ENCODE data around the gene NCK2.

DNA sequence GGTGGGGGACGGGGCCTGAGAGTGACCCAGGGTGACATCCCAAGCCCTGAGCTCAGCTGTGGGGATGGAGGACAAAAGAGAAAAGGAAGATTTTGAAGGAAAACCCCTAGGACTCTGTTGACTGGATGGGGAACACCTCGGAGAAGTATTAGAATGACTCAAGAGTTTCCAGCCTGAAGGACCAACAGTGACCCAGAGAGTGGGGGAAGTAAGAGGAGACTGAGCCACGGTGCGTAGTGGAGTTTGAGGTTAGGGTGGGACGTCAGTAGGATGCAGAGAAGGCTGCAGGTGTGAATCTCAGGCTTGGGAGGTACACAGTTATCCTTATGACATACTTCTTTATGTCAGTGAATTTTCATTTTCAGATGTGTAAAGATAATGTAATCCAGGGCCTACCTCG lies 119.5 kb downstream of the NCK2 start:
- TF ChIP-seq, protein P1, sequence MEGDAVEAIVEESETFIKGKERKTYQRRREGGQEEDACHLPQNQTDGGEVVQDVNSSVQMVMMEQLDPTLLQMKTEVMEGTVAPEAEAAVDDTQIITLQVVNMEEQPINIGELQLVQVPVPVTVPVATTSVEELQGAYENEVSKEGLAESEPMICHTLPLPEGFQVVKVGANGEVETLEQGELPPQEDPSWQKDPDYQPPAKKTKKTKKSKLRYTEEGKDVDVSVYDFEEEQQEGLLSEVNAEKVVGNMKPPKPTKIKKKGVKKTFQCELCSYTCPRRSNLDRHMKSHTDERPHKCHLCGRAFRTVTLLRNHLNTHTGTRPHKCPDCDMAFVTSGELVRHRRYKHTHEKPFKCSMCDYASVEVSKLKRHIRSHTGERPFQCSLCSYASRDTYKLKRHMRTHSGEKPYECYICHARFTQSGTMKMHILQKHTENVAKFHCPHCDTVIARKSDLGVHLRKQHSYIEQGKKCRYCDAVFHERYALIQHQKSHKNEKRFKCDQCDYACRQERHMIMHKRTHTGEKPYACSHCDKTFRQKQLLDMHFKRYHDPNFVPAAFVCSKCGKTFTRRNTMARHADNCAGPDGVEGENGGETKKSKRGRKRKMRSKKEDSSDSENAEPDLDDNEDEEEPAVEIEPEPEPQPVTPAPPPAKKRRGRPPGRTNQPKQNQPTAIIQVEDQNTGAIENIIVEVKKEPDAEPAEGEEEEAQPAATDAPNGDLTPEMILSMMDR (IDR thresholded peaks at IDR 0.05), result no peak
- TF ChIP-seq POLR2AphosphoS5 (IDR thresholded peaks at IDR 0.05; ENCODE audit: low read depth, low read length) (no peak), TCF12 (IDR thresholded peaks at IDR 0.05) (no peak), MXI1 (IDR thresholded peaks at IDR 0.05; ENCODE audit: low read depth, low read length) (no peak), EP300 (IDR thresholded peaks at IDR 0.05; ENCODE audit: borderline replicate concordance in 1 of 2, low read depth in 1 of 2, low read length in 1 of 2) (no peak), RCOR1 (IDR thresholded peaks at IDR 0.05; ENCODE audit: low read length) (no peak), RFX5 (IDR thresholded peaks at IDR 0.05; ENCODE audit: low read length) (no peak), SIN3A (IDR thresholded peaks at IDR 0.05; ENCODE audit: borderline replicate concordance, low read depth, low read length) (no peak), JUND (IDR thresholded peaks at IDR 0.05) (no peak), SMC3 (IDR thresholded peaks at IDR 0.05; ENCODE audit: low read depth, low read length) (no peak), NRF1 (IDR thresholded peaks at IDR 0.05; ENCODE audit: low read depth, low read length) (no peak), GABPA (IDR thresholded peaks at IDR 0.05; ENCODE audit: low read depth) (no peak)
- TF ChIP-seq, protein P2, sequence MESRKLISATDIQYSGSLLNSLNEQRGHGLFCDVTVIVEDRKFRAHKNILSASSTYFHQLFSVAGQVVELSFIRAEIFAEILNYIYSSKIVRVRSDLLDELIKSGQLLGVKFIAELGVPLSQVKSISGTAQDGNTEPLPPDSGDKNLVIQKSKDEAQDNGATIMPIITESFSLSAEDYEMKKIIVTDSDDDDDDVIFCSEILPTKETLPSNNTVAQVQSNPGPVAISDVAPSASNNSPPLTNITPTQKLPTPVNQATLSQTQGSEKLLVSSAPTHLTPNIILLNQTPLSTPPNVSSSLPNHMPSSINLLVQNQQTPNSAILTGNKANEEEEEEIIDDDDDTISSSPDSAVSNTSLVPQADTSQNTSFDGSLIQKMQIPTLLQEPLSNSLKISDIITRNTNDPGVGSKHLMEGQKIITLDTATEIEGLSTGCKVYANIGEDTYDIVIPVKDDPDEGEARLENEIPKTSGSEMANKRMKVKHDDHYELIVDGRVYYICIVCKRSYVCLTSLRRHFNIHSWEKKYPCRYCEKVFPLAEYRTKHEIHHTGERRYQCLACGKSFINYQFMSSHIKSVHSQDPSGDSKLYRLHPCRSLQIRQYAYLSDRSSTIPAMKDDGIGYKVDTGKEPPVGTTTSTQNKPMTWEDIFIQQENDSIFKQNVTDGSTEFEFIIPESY (IDR thresholded peaks at IDR 0.05; ENCODE audit: borderline replicate concordance, low read depth), result no peak
- TF ChIP-seq, protein P3, sequence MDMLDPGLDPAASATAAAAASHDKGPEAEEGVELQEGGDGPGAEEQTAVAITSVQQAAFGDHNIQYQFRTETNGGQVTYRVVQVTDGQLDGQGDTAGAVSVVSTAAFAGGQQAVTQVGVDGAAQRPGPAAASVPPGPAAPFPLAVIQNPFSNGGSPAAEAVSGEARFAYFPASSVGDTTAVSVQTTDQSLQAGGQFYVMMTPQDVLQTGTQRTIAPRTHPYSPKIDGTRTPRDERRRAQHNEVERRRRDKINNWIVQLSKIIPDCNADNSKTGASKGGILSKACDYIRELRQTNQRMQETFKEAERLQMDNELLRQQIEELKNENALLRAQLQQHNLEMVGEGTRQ (IDR thresholded peaks at IDR 0.05; ENCODE audit: borderline replicate concordance, low read depth, low read length), result no peak

All from SK-N-SH (cell line).